Measurements from ENCODE around the gene ATP8B4.

DNA sequence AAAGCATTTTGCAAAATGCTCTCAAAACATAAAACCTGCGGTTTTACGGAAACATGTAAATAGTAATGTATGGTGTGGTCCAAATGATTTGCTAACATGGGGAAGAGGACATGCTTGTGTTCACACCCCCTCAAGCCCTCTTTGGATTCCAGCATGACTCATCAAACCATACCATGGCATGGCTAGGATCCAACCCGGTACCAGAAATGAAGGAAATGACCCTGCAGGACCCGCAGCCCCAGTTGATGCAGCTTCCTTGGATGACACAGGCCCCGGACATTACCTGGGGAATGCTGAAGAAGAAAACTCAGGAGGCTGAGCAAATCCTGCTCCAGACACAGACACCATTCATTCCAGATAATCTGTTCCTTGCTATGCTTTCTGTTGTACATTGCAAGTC, 275.3 kb downstream of the ATP8B4 start:
- TF ChIP-seq EP300 (IDR thresholded peaks at IDR 0.05) (no peak), POLR2AphosphoS5 (IDR thresholded peaks at IDR 0.05) (no peak), POLR2A (IDR thresholded peaks at IDR 0.05; ENCODE audit: low read depth) (no peak)
- TF ChIP-seq, protein P1, sequence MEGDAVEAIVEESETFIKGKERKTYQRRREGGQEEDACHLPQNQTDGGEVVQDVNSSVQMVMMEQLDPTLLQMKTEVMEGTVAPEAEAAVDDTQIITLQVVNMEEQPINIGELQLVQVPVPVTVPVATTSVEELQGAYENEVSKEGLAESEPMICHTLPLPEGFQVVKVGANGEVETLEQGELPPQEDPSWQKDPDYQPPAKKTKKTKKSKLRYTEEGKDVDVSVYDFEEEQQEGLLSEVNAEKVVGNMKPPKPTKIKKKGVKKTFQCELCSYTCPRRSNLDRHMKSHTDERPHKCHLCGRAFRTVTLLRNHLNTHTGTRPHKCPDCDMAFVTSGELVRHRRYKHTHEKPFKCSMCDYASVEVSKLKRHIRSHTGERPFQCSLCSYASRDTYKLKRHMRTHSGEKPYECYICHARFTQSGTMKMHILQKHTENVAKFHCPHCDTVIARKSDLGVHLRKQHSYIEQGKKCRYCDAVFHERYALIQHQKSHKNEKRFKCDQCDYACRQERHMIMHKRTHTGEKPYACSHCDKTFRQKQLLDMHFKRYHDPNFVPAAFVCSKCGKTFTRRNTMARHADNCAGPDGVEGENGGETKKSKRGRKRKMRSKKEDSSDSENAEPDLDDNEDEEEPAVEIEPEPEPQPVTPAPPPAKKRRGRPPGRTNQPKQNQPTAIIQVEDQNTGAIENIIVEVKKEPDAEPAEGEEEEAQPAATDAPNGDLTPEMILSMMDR (IDR thresholded peaks at IDR 0.05), result no peak

All from esophagus muscularis mucosa (tissue), 4 donors.